ENCODE results near the gene GOLGA3.

GRCh38 chr12:132814232-132814631 lies 14.4 kb downstream of the GOLGA3 start:
- TF ChIP-seq, protein P1, sequence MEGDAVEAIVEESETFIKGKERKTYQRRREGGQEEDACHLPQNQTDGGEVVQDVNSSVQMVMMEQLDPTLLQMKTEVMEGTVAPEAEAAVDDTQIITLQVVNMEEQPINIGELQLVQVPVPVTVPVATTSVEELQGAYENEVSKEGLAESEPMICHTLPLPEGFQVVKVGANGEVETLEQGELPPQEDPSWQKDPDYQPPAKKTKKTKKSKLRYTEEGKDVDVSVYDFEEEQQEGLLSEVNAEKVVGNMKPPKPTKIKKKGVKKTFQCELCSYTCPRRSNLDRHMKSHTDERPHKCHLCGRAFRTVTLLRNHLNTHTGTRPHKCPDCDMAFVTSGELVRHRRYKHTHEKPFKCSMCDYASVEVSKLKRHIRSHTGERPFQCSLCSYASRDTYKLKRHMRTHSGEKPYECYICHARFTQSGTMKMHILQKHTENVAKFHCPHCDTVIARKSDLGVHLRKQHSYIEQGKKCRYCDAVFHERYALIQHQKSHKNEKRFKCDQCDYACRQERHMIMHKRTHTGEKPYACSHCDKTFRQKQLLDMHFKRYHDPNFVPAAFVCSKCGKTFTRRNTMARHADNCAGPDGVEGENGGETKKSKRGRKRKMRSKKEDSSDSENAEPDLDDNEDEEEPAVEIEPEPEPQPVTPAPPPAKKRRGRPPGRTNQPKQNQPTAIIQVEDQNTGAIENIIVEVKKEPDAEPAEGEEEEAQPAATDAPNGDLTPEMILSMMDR (IDR thresholded peaks at IDR 0.05; ENCODE audit: insufficient read depth, low read depth, low read length): no peak
- TF ChIP-seq EZH2 (IDR thresholded peaks at IDR 0.05; ENCODE audit: insufficient read depth, low read length): no peak
